GM19468 (cell line): ENCODE measurements around the gene DNAH17.
"Not testable (repeated sequence)": the region's sequence is repeated elsewhere in the genome, so short reads cannot be mapped to it uniquely, and the experiment has no call there.

ENCODE experiments used
- ATAC-seq: cut with Tn5 transposase; IDR thresholded peaks from one replicate; pipeline ENCODE4 v1.9.1; 2021; ENCODE audit warnings: mild to moderate bottlenecking, moderate library complexity, moderate number of reproducible peaks; ENCODE audit not compliant: unreplicated experiment; ENCODE audit errors: extremely low read depth

The DNAH17 gene

GRCh38 chr17:78466109-78466785 is 110.9 kb downstream of the DNAH17 start:
- not testable (repeated sequence) for ATAC-seq

- ATAC-seq = no peak
Measured at GRCh38 chr17:78462148-78462547, 115.0 kb downstream of the DNAH17 start.

DNA sequence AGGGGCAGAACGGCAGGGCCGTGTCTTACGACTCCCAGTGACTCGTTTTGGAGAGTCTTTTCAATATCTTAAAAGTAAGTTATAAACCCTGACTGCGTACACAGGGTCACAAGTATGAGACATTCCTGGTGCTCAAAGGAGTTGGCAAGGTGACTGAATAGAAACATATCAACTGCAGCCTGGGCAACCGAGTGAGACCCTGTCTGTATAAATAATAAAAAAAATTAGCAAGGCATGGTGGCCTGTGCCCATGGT is 115.5 kb downstream of the DNAH17 start:
- no peak for ATAC-seq

GRCh38 chr17:78460951-78461798 is 116.0 kb downstream of the DNAH17 start:
- no peak for ATAC-seq

DNA sequence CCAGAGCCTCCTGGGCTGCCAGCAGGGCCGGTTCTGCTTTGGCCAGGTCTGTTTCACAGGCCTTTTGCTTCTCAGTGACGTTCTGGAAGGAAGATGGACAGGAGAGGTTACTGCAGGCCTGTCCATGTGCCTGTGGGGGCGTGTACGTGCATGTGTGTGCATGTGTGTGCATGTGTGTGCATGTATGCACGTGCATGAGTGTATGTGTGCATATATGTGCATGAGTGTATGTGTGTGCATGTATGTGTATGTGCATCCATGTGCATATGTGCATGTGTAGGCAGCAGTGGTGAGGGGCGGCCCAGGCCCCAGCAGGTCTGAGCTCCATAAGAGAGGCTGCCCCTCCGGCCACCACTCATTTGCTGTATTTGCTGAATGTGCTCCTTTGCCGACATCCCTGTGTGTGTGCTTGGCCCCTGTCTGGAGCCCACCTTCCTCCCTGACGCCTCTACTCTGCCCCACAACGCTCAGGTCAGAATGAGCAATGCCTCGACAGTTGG is 117.0 kb downstream of the DNAH17 start:
- ATAC-seq = no peak

DNA sequence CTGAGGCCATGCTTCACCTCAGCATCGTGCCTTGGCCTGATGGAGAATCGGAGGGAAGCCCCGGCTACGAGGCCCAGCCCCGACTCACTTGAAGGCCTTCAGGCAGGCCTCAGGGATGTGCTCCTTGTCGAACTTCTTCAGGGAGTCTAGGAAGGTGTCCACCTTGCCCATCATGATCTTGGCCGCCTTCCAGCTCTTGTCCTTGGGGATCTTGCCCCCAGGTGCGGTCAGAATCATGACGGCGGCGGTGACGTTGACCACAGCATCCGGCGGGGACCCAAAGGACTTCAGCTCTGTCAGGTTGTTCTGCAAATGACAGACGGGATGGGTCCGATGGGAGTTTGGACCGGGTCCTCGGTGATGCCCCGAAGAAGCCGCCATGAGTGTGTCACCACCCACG is 117.5 kb downstream of the DNAH17 start:
- ATAC-seq = no peak

DNA sequence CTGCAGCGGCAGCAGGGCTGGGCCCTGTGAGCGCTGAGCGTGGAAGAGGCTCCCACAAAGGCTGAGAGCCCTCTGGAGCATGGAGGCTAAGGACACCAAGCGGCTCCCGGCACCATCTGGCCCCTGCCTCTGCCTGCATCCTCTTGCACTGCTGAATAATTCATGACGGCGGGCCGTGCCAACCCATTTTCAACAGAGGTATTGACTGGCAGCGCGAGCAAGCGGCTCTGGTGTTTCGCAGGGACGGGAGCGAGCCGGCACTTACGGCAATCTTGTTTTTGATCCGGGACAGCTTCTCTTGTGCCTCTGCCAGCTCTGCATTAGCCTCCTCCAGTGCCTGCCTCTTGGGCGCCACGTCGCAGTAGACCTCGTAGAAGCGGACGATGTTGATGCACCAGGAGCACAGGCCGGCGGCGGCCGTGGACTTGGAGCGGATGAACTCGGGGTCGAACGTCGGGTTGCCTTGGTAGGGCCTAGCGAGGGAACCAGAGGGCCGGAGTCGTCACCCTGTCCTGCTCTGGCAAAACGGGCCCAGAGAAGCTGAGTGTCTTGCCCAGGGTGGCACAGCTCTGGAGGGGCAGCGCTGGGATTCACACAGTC is 118.4 kb downstream of the DNAH17 start:
- no peak for ATAC-seq

DNA sequence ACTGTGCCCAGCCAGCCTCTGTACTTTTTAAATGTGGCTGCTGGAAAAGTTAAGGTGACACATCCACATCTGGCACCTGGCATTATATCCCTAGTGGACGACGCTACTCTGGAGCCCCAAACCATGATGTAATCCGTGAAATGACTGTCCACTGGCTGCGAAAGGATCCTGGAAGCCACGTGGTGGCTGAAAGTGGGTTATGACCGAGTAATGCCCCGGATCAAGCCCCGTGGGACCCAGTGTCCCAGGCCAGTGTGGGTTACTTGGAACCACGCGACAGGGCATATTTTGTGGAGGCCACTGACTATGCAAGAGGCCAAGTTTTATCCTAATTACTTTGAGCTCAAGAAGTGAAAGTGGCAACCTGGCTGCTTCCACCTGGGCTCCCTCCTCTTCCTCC is 119.1 kb downstream of the DNAH17 start:
- ATAC-seq = no peak

- ATAC-seq = no peak
Measured at GRCh38 chr17:78454346-78454745, 122.8 kb downstream of the DNAH17 start.

DNA sequence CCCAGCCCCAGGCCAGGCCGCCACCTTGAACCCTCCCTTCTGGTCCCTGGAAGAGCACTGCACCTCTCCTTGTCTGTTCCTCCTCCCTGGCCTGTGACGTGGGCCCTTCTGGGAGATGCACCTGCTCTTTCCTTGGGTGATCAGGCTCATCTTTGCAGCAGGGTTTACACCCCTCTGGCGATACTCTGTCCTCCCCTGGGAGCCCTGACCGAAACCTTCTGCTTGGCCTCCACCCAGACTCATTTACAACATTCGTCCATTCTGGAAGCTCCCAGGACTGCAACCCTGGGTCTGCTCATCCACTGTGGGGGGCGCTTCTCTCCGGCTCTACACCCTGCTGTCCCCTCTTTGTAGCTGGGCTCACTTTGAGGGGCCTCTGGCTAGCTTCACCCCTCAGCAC is 125.4 kb downstream of the DNAH17 start:
- no peak for ATAC-seq

GRCh38 chr17:78450696-78451345 is 126.4 kb downstream of the DNAH17 start:
- no peak for ATAC-seq

GRCh38 chr17:78449983-78450595 is 127.1 kb downstream of the DNAH17 start:
- ATAC-seq = no peak

DNA sequence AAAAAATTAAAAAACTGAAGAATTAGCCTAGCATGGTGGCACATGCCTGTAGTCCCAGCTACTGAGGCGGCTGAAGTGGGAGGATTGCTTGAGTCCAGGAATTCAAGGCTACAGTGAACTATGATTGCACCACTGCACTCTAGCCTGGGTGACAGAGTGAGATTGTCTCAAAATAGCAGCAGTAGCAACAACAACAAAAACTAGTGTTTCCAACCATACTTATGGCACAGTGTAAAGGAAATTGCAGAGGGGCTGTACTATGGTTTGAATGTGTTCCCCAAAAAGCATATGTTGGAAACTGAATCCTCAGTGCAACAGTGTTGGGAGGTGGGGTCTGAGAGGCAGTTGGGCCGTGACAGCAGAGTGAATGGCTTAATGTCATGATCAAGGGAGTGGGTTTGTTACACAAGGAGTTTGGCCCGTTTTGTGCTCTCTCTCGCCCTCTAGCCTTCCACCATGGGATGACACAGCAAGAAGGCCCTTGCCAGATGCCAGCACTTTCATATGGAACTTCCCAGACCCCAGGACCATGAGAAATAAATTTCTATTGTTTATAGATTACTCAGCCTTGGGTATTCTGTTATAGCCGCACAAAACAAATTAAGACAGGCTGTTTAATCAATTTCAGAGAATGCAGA is 128.7 kb downstream of the DNAH17 start:
- ATAC-seq = no peak

DNA sequence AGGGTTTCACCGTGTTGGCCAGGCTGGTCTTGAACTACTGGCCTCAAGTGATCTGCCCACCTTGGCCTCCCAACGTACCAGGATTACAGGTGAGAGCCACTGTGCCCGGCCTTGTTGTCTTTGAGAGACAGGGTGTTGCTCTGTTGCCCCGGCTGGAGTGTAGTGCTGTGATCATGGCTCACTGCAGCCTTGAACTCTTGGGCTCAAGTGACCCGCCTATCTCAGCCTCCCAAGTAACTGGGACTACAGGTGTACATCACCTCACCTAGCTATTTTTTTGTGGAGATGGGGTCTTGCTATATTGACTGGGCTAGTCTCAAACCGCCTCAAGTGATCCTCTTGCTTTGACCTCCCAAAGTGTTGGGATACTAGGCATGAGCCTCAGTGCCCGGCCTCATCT is 130.4 kb downstream of the DNAH17 start:
- no peak for ATAC-seq

DNA sequence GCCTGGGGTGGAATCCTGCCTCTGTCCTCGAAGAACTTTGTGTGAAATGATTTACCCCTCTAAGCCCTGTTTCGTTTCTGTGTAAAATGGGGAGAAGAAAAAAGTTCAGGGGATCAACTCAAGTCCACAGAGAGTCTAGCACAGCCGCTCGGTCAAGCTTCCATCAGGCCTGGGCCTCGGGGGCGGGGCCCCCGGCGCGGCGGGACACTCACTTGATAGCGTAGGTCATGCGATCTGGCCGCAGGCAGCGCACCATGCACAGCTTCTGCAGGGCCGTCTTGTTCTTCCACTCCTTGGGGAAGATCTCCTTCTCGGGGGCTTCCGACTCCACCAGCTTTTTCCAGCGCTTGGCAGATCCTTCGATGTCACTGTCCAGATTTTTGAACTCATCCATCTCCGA is 132.8 kb downstream of the DNAH17 start:
- ATAC-seq = no peak

- ATAC-seq = no peak
Measured at GRCh38 chr17:78442648-78443218, 134.5 kb downstream of the DNAH17 start.

DNA sequence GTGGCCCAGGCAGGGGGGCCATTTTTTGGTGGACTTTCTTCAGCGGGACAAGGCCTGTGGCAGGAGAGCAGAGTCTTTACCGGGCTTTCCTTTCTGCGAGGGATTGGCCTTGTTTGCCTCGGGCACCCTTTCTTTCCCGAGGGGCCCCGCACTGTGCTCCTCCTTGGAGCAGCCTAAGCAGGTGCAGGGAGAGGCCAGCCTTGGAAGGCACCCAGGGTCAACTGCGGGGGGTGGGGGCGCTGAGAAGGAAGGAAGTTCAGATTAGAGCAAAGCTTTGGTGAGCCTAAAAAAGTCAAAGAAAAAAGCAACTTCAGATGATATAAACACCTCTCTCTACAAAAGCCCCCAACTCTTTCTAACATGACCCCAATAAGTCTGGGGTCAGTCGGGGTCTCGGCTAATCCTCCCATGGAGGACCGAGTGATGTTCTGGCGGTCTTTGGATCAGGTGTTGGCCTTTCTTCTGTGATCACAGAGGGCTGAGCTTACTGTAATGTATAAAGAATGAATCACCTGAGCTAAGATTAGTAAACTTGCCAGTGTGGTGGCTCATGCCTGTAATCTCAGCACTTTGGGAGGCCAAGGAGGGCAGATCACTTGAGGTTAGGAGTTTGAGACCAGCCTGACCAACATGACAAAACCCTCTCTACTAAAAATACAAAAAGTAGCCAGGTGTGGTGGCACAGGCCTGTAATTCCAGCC is 135.8 kb downstream of the DNAH17 start:
- no peak for ATAC-seq

DNA sequence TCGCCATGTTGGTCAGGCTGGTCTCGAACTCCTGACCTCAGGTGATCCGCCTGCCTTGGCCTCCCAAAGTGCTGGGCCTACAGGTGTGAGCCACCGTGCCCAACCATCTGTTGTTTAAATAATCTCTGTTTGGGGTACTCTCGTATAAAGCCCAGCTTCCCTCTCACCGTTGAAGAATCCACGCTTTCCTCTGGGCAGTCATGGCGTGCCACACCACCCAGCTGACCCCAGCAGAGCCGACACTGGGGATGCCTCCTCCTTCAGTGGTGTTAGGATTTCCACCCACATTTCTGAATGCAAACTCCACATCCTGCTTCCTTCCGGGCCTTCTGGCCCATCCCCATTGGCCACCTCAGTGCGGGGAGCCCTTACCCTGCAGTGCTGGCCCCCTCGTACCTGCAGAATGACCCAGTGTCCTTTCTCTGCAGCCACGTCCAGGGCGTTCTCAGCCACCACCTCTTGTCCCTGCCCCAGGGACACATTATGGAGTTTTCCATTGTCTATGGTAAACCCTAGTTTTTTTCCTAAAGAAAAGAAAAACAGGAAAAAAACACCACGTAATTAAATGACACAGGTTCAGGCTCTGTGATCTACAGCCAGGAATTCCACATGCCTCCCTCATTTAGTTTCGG is 138.4 kb downstream of the DNAH17 start:
- no peak for ATAC-seq

GRCh38 chr17:78438271-78438691 is 138.9 kb downstream of the DNAH17 start:
- ATAC-seq = no peak
